Immature natural killer cell (primary cell): ENCODE measurements around the gene MRPL20. TPM values are rescaled to one million over a fixed set of nuclear protein-coding genes. Genes with fewer than 3 reads are reported as not detected.
"Not testable (repeated sequence)": the region's sequence is repeated elsewhere in the genome, so short reads cannot be mapped to it uniquely, and the experiment has no call there.

Source experiments
- DNase-seq, 3 donors: peaks; one replicate each; pipeline ENCODE4 v3.0.0; 2022; ENCODE audit warnings: mixed read lengths in 1 of 3
- H3K27ac Mint-ChIP-seq, 6 donors: one replicate each; pipeline ENCODE4 v1.8.0; 2020; ENCODE audit warnings: mixed read lengths in 6 of 6, mild to moderate bottlenecking in 5 of 6, inconsistent platforms in 4 of 6, moderate library complexity in 3 of 6
- H3K27me3 Mint-ChIP-seq, 3 donors: one replicate each; pipeline ENCODE4 v1.8.0; 2020 to 2021; ENCODE audit warnings: low read depth in 3 of 3, mild to moderate bottlenecking in 3 of 3, mixed read lengths in 3 of 3, moderate library complexity in 3 of 3, inconsistent platforms in 1 of 3
- H3K36me3 Mint-ChIP-seq, 3 donors: one replicate each; pipeline ENCODE4 v1.8.0; 2020; ENCODE audit warnings: mixed read lengths in 3 of 3, inconsistent platforms in 2 of 3, mild to moderate bottlenecking in 2 of 3
- H3K4me1 Mint-ChIP-seq, 2 donors: one replicate each; pipeline ENCODE4 v1.8.0; 2020; ENCODE audit warnings: inconsistent platforms in 2 of 2, mild to moderate bottlenecking in 2 of 2, mixed read lengths in 2 of 2, moderate library complexity in 1 of 2
- H3K4me3 Mint-ChIP-seq, 5 donors: one replicate each; pipeline ENCODE4 v1.8.0; 2020; ENCODE audit warnings: mild to moderate bottlenecking in 5 of 5, mixed read lengths in 5 of 5, inconsistent platforms in 3 of 5, moderate library complexity in 3 of 5
- H3K9me3 Mint-ChIP-seq, 6 donors: one replicate each; pipeline ENCODE4 v1.8.0; 2020; ENCODE audit warnings: mild to moderate bottlenecking in 6 of 6, mixed read lengths in 6 of 6, inconsistent platforms in 4 of 6, moderate library complexity in 3 of 6
- polyA plus RNA-seq, 3 donors: library from polyadenylated mRNA; unstranded; fragments of 300-500 nt; fragmentation: Illumina TruSeq; gene quantifications; one replicate each; pipeline ENCODE4 v1.2.3, GENCODE V29; 2021

The MRPL20 gene
- polyA plus RNA-seq, 3 donors from 2014 or later: 167 to 194 (median 182) TPM

- H3K36me3 Mint-ChIP-seq, DNase-seq, H3K4me1 Mint-ChIP-seq, H3K27me3 Mint-ChIP-seq, H3K4me3 Mint-ChIP-seq, H3K9me3 Mint-ChIP-seq: not testable (repeated sequence)
- peak overlapping the region in 1 of 6 donors; percentile 15 for H3K27ac Mint-ChIP-seq
These were observed 10.9 kb upstream of the MRPL20 start for GRCh38 chr1:1417825-1418463.

GRCh38 chr1:1417396-1417795 is 10.3 kb upstream of the MRPL20 start:
- H3K36me3 Mint-ChIP-seq, H3K4me3 Mint-ChIP-seq, H3K4me1 Mint-ChIP-seq, H3K27ac Mint-ChIP-seq, H3K27me3 Mint-ChIP-seq, H3K9me3 Mint-ChIP-seq, DNase-seq: not testable (repeated sequence)

GRCh38 chr1:1415751-1416150 is 8.7 kb upstream of the MRPL20 start:
- Mint-ChIP-seq H3K9me3 (peaks cover 0 to 2% (median 0%) of the 10 kb centered on the region in 6 donors), H3K36me3 (no peaks in the 10 kb centered on the region), H3K4me1 (no peaks in the 10 kb centered on the region), H3K27ac (no peak overlapping the region), H3K27me3 (peaks cover 0 to 6% (median 6%) of the 10 kb centered on the region in 3 donors), H3K4me3 (no peak overlapping the region)
- DNase-seq: no peak

- DNase-seq, H3K27ac Mint-ChIP-seq, H3K36me3 Mint-ChIP-seq, H3K4me3 Mint-ChIP-seq, H3K27me3 Mint-ChIP-seq, H3K9me3 Mint-ChIP-seq: not testable (repeated sequence)
- H3K4me1 Mint-ChIP-seq: peaks cover 7 to 11% of the 10 kb centered on the region in 2 donors
These were observed 5.3 kb upstream of the MRPL20 start for GRCh38 chr1:1412311-1412902.

GRCh38 chr1:1411626-1412025 is 4.5 kb upstream of the MRPL20 start:
- Mint-ChIP-seq H3K4me1 (peaks cover 7 to 15% of the 10 kb centered on the region in 2 donors), H3K4me3 (no peak overlapping the region), H3K27me3 (peaks cover 0 to 5% (median 5%) of the 10 kb centered on the region in 3 donors), H3K9me3 (peaks cover 0 to 2% (median 0%) of the 10 kb centered on the region in 6 donors), H3K27ac (no peak overlapping the region), H3K36me3 (no peaks in the 10 kb centered on the region)
- no peak for DNase-seq

- H3K36me3 Mint-ChIP-seq, H3K27me3 Mint-ChIP-seq, H3K9me3 Mint-ChIP-seq, H3K4me3 Mint-ChIP-seq, DNase-seq, H3K27ac Mint-ChIP-seq: not testable (repeated sequence)
- H3K4me1 Mint-ChIP-seq: peaks cover 20 to 27% of the 10 kb centered on the region in 2 donors
These were observed 3.1 kb upstream of the MRPL20 start for GRCh38 chr1:1410238-1410637.

GRCh38 chr1:1407636-1408318 is 684 bp upstream of the MRPL20 start:
- Mint-ChIP-seq H3K27me3 (peaks cover 5 to 9% (median 5%) of the 10 kb centered on the region in 3 donors), H3K27ac (peak overlapping the region; percentile 70 to 89 (median 82)), H3K9me3 (peaks cover 0 to 2% (median 0%) of the 10 kb centered on the region in 6 donors), H3K4me3 (peak overlapping the region; percentile 74 to 93 (median 93)), H3K36me3 (peaks cover 5 to 10% (median 7%) of the 10 kb centered on the region in 3 donors), H3K4me1 (peaks cover 26 to 33% of the 10 kb centered on the region in 2 donors)
- DNase-seq: no peak

- Mint-ChIP-seq H3K9me3 (no peaks in the 10 kb centered on the region), H3K4me1 (peaks cover 28 to 43% of the 10 kb centered on the region in 2 donors), H3K27ac (peak overlapping the region; percentile 52 to 93 (median 86)), H3K27me3 (peaks cover 5 to 12% (median 7%) of the 10 kb centered on the region in 3 donors), H3K36me3 (peaks cover 7 to 21% (median 10%) of the 10 kb centered on the region in 3 donors), H3K4me3 (peak overlapping the region; percentile 91 to 94 (median 93))
- no peak for DNase-seq
These were observed 832 bp downstream of the MRPL20 start for GRCh38 chr1:1406101-1406820.

GRCh38 chr1:1403653-1404052 is 3.4 kb downstream of the MRPL20 start:
- Mint-ChIP-seq H3K36me3 (peaks cover 7 to 24% (median 10%) of the 10 kb centered on the region in 3 donors), H3K4me1 (peaks cover 47 to 59% of the 10 kb centered on the region in 2 donors)
- DNase-seq: no peak

GRCh38 chr1:1402901-1403392 is 4.1 kb downstream of the MRPL20 start:
- peaks cover 7 to 24% (median 10%) of the 10 kb centered on the region in 3 donors for H3K36me3 Mint-ChIP-seq
- H3K4me3 Mint-ChIP-seq: peak overlapping the region in 1 of 5 donors; percentile 68
- peak overlapping the region in 2 of 6 donors; percentile 23 to 69 for H3K27ac Mint-ChIP-seq
- H3K9me3 Mint-ChIP-seq, DNase-seq: not testable (repeated sequence)
- peaks cover 46 to 60% of the 10 kb centered on the region in 2 donors for H3K4me1 Mint-ChIP-seq
- peaks cover 10 to 20% (median 13%) of the 10 kb centered on the region in 3 donors for H3K27me3 Mint-ChIP-seq

More at GRCh38 chr1:1403653-1404052, 3.4 kb downstream of the MRPL20 start:
- Mint-ChIP-seq H3K27me3 (peaks cover 12 to 18% (median 14%) of the 10 kb centered on the region in 3 donors), H3K4me3 (peak overlapping the region in 3 of 5 donors; percentile 18 to 68 (median 56)), H3K9me3 (no peaks in the 10 kb centered on the region), H3K27ac (peak overlapping the region in 4 of 6 donors; percentile 59 to 80 (median 67))

GRCh38 chr1:1402072-1402900 is 4.8 kb downstream of the MRPL20 start:
- Mint-ChIP-seq H3K36me3 (peaks cover 7 to 24% (median 10%) of the 10 kb centered on the region in 3 donors), H3K27me3 (peaks cover 10 to 20% (median 10%) of the 10 kb centered on the region in 3 donors), H3K27ac (peak overlapping the region in 5 of 6 donors; percentile 43 to 84 (median 77)), H3K9me3 (no peaks in the 10 kb centered on the region), H3K4me3 (peak overlapping the region; percentile 46 to 91 (median 59)), H3K4me1 (peaks cover 49 to 63% of the 10 kb centered on the region in 2 donors)
- peak in 1 of 3 donors; percentile 27 for DNase-seq

GRCh38 chr1:1401457-1402010 is 5.6 kb downstream of the MRPL20 start:
- Mint-ChIP-seq H3K27me3 (peaks cover 7 to 20% (median 10%) of the 10 kb centered on the region in 3 donors), H3K36me3 (peaks cover 7 to 24% (median 10%) of the 10 kb centered on the region in 3 donors), H3K4me1 (peaks cover 49 to 59% of the 10 kb centered on the region in 2 donors), H3K9me3 (no peaks in the 10 kb centered on the region), H3K4me3 (peak overlapping the region; percentile 46 to 91 (median 59)), H3K27ac (peak overlapping the region; percentile 69 to 95 (median 86))
- DNase-seq: no peak
